Activated naive CD8-positive, alpha-beta T cell treated with anti-CD3 and anti-CD28 coated beads, Interleukin-2, amount 10 ng/mL, durations not matched to agents 7 days and 5 days (primary cell): ENCODE results near the gene CEP57. TPM values are rescaled to one million over a fixed set of nuclear protein-coding genes. Genes with fewer than 3 reads are reported as not detected.

Source experiments
- ATAC-seq: fragments of 150-1000 bp; cut with Tn5 transposase; one replicate; pipeline ENCODE4 v1.10.0; 2021; ENCODE audit warnings: low read depth, moderate library complexity
- POLR2A ChIA-PET: fragments of 350-600 bp; sonication (Branson Sonifier 250); formaldehyde crosslinking; loops from one replicate; lab custom pipeline; 2021; ENCODE audit warnings: antibody characterized with exemption; lab: Charles Lee
- DNase-seq: peaks from one replicate; pipeline ENCODE4 v3.0.0; 2021
- H3K27ac Mint-ChIP-seq: one replicate; pipeline ENCODE4 v1.8.0; 2022; ENCODE audit warnings: mild to moderate bottlenecking, mixed read lengths
- H3K27me3 Mint-ChIP-seq: one replicate; pipeline ENCODE4 v1.8.0; 2022; ENCODE audit warnings: mild to moderate bottlenecking, moderate library complexity, mixed read lengths
- H3K36me3 Mint-ChIP-seq: one replicate; pipeline ENCODE4 v1.8.0; 2021; ENCODE audit warnings: mild to moderate bottlenecking, mixed read lengths
- H3K4me1 Mint-ChIP-seq: one replicate; pipeline ENCODE4 v1.8.0; 2021; ENCODE audit warnings: mixed read lengths
- H3K4me3 Mint-ChIP-seq: one replicate; pipeline ENCODE4 v1.8.0; 2022; ENCODE audit warnings: mild to moderate bottlenecking, moderate library complexity, mixed read lengths
- H3K9me3 Mint-ChIP-seq: one replicate; pipeline ENCODE4 v1.8.0; 2021; ENCODE audit warnings: mixed read lengths
- total RNA-seq, 2 experiments: library from RNA; stranded (reverse); gene quantifications; one replicate each; pipeline ENCODE4 v1.2.3, GENCODE V29; 2021

The CEP57 gene
- total RNA-seq = 100 to 1,000 TPM; 101 to 106 TPM

GRCh38 chr11:95790123-95790932, at the start of gene CEP57:
CEP57 (plus strand) TSS chr11:95790498; CDS start chr11:95790699, 201 bp downstream.
- H3K27ac Mint-ChIP-seq = peak within 1 kb of the TSS; percentile 100
- peak; percentile 64 for ATAC-seq
- no peaks in the 10 kb centered on the region for H3K9me3 Mint-ChIP-seq
- DNase-seq = peak; percentile 89
- H3K4me1 Mint-ChIP-seq = peaks cover 44% of the 10 kb centered on the region
- peak within 1 kb of the TSS; percentile 95 for H3K4me3 Mint-ChIP-seq
- POLR2A ChIA-PET = interaction anchor here (0.7 to 5.0 kb wide), 31 partner anchors 9 to 1661 kb away, joined by 3 to 55 read pairs (median 4); partner anchors contain the start of genes CCDC82, CWC15, ENDOD1 and JRKL
- no peaks in the 10 kb centered on the region for H3K27me3 Mint-ChIP-seq
- peaks cover 23% of the 10 kb centered on the region for H3K36me3 Mint-ChIP-seq

GRCh38 chr11:95750101-95750500, 40.2 kb upstream of the CEP57 start:
- H3K4me3 Mint-ChIP-seq = no peak overlapping the region
- H3K27me3 Mint-ChIP-seq = peaks cover 27% of the 10 kb centered on the region
- H3K36me3 Mint-ChIP-seq = peaks cover 1% of the 10 kb centered on the region
- H3K9me3 Mint-ChIP-seq = no peaks in the 10 kb centered on the region
- no peak overlapping the region for H3K27ac Mint-ChIP-seq
- H3K4me1 Mint-ChIP-seq = no peaks in the 10 kb centered on the region
- DNase-seq (no peak), ATAC-seq (no peak)
- POLR2A ChIA-PET = no interaction called here

- Mint-ChIP-seq H3K9me3 (no peaks in the 10 kb centered on the region), H3K27me3 (peaks cover 24% of the 10 kb centered on the region), H3K36me3 (peaks cover 1% of the 10 kb centered on the region), H3K27ac (no peak overlapping the region), H3K4me1 (no peaks in the 10 kb centered on the region), H3K4me3 (no peak overlapping the region)
- POLR2A ChIA-PET = no interaction called here
- DNase-seq = no peak
- no peak for ATAC-seq
Observed at GRCh38 chr11:95751515-95751914, 38.8 kb upstream of the CEP57 start.

- DNase-seq = no peak
- POLR2A ChIA-PET = no interaction called here
- no peak overlapping the region for H3K4me3 Mint-ChIP-seq
- no peak overlapping the region for H3K27ac Mint-ChIP-seq
- ATAC-seq = no peak
- H3K27me3 Mint-ChIP-seq = peaks cover 4% of the 10 kb centered on the region
- H3K4me1 Mint-ChIP-seq = no peaks in the 10 kb centered on the region
- no peaks in the 10 kb centered on the region for H3K36me3 Mint-ChIP-seq
- H3K9me3 Mint-ChIP-seq = no peaks in the 10 kb centered on the region
Observed at GRCh38 chr11:95760941-95761340, 29.4 kb upstream of the CEP57 start.

GRCh38 chr11:95762534-95762933, 27.8 kb upstream of the CEP57 start:
- Mint-ChIP-seq H3K9me3 (no peaks in the 10 kb centered on the region), H3K27me3 (peaks cover 4% of the 10 kb centered on the region), H3K4me3 (no peak overlapping the region), H3K27ac (no peak overlapping the region), H3K36me3 (no peaks in the 10 kb centered on the region), H3K4me1 (no peaks in the 10 kb centered on the region)
- POLR2A ChIA-PET = no interaction called here
- no peak for DNase-seq
- ATAC-seq = no peak

- DNase-seq (no peak), ATAC-seq (peak; percentile 82)
- POLR2A ChIA-PET = no interaction called here
- no peak overlapping the region for H3K27ac Mint-ChIP-seq
- no peaks in the 10 kb centered on the region for H3K9me3 Mint-ChIP-seq
- H3K4me1 Mint-ChIP-seq = no peaks in the 10 kb centered on the region
- H3K4me3 Mint-ChIP-seq = no peak overlapping the region
- peaks cover 4% of the 10 kb centered on the region for H3K27me3 Mint-ChIP-seq
- peaks cover 2% of the 10 kb centered on the region for H3K36me3 Mint-ChIP-seq
Observed at GRCh38 chr11:95764267-95764898, 25.9 kb upstream of the CEP57 start.

GRCh38 chr11:95766701-95767100, 23.6 kb upstream of the CEP57 start:
- H3K4me3 Mint-ChIP-seq = no peak overlapping the region
- H3K9me3 Mint-ChIP-seq = no peaks in the 10 kb centered on the region
- no peaks in the 10 kb centered on the region for H3K27me3 Mint-ChIP-seq
- ATAC-seq (no peak), DNase-seq (no peak)
- H3K36me3 Mint-ChIP-seq = peaks cover 2% of the 10 kb centered on the region
- H3K27ac Mint-ChIP-seq = no peak overlapping the region
- no peaks in the 10 kb centered on the region for H3K4me1 Mint-ChIP-seq
- POLR2A ChIA-PET = interaction anchor here (1.1 kb wide), 1 partner anchor 23 kb away, joined by 3 read pairs; the partner anchor contains the start of gene FAM76B

GRCh38 chr11:95767498-95767897, 22.8 kb upstream of the CEP57 start:
- Mint-ChIP-seq H3K27ac (peak overlapping the region; percentile 17), H3K4me3 (no peak overlapping the region), H3K9me3 (no peaks in the 10 kb centered on the region), H3K27me3 (no peaks in the 10 kb centered on the region), H3K4me1 (no peaks in the 10 kb centered on the region), H3K36me3 (peaks cover 5% of the 10 kb centered on the region)
- POLR2A ChIA-PET = no interaction called here
- no peak for ATAC-seq
- DNase-seq = no peak

- Mint-ChIP-seq H3K27ac (no peak overlapping the region), H3K27me3 (no peaks in the 10 kb centered on the region)
- POLR2A ChIA-PET = interaction anchor here (1.4 kb wide), 1 partner anchor 20 kb away, joined by 4 read pairs; no protein-coding TSS in a partner anchor
Observed at GRCh38 chr11:95768521-95768920, 21.8 kb upstream of the CEP57 start.

GRCh38 chr11:95776859-95777258, 13.4 kb upstream of the CEP57 start:
- Mint-ChIP-seq H3K27ac (no peak overlapping the region), H3K4me1 (peaks cover 17% of the 10 kb centered on the region), H3K4me3 (no peak overlapping the region), H3K36me3 (peaks cover 41% of the 10 kb centered on the region), H3K27me3 (no peaks in the 10 kb centered on the region), H3K9me3 (no peaks in the 10 kb centered on the region)
- POLR2A ChIA-PET = interaction anchor here (1.3 kb wide), 1 partner anchor 12 kb away, joined by 7 read pairs; the partner anchor contains the start of gene FAM76B
- no peak for DNase-seq
- no peak for ATAC-seq

More at GRCh38 chr11:95768521-95768920, 21.8 kb upstream of the CEP57 start:
- no peak for ATAC-seq
- no peaks in the 10 kb centered on the region for H3K4me1 Mint-ChIP-seq
- H3K4me3 Mint-ChIP-seq = no peak overlapping the region
- H3K36me3 Mint-ChIP-seq = peaks cover 8% of the 10 kb centered on the region
- DNase-seq = no peak
- no peaks in the 10 kb centered on the region for H3K9me3 Mint-ChIP-seq

- Mint-ChIP-seq H3K27me3 (no peaks in the 10 kb centered on the region), H3K36me3 (peaks cover 47% of the 10 kb centered on the region), H3K9me3 (no peaks in the 10 kb centered on the region), H3K4me1 (peaks cover 27% of the 10 kb centered on the region), H3K27ac (no peak overlapping the region), H3K4me3 (no peak overlapping the region)
- no peak for ATAC-seq
- POLR2A ChIA-PET = interaction anchor here (0.9 kb wide), 1 partner anchor 11 kb away, joined by 3 read pairs; the partner anchor contains the start of gene FAM76B
- DNase-seq = no peak
Observed at GRCh38 chr11:95778699-95779098, 11.6 kb upstream of the CEP57 start.

- POLR2A ChIA-PET = interaction anchor here (1.5 kb wide), 1 partner anchor 9 kb away, joined by 13 read pairs; the partner anchor contains the start of genes CEP57 and FAM76B
- no peak for ATAC-seq
- Mint-ChIP-seq H3K4me3 (no peak overlapping the region), H3K27me3 (no peaks in the 10 kb centered on the region), H3K4me1 (peaks cover 37% of the 10 kb centered on the region), H3K9me3 (no peaks in the 10 kb centered on the region), H3K36me3 (peaks cover 48% of the 10 kb centered on the region), H3K27ac (no peak overlapping the region)
- no peak for DNase-seq
Observed at GRCh38 chr11:95780544-95780943, 9.8 kb upstream of the CEP57 start.

GRCh38 chr11:95788921-95789505, 1.3 kb upstream of the CEP57 start:
- Mint-ChIP-seq H3K4me1 (peaks cover 43% of the 10 kb centered on the region), H3K27ac (peak overlapping the region; percentile 100), H3K9me3 (no peaks in the 10 kb centered on the region), H3K4me3 (peak overlapping the region; percentile 95), H3K36me3 (peaks cover 22% of the 10 kb centered on the region), H3K27me3 (no peaks in the 10 kb centered on the region)
- DNase-seq = no peak
- POLR2A ChIA-PET = interaction anchor here (0.8 to 5.0 kb wide), 26 partner anchors 9 to 722 kb away, joined by 3 to 55 read pairs (median 4); partner anchors contain the start of genes CCDC82, ENDOD1, JRKL and MAML2
- ATAC-seq = no peak
